NOMO-1 (cell line): Measurements from ENCODE around the gene TSACC.
"Not testable (repeated sequence)": the region's sequence is repeated elsewhere in the genome, so short reads cannot be mapped to it uniquely, and the experiment has no call there.

Experiments
- DNase-seq, 2 experiments: peaks; one replicate each; lab custom pipeline; 2025; ENCODE audit not compliant: unreplicated experiment in 2 of 2; lab: John Stamatoyannopoulos, UW

The TSACC gene

DNA sequence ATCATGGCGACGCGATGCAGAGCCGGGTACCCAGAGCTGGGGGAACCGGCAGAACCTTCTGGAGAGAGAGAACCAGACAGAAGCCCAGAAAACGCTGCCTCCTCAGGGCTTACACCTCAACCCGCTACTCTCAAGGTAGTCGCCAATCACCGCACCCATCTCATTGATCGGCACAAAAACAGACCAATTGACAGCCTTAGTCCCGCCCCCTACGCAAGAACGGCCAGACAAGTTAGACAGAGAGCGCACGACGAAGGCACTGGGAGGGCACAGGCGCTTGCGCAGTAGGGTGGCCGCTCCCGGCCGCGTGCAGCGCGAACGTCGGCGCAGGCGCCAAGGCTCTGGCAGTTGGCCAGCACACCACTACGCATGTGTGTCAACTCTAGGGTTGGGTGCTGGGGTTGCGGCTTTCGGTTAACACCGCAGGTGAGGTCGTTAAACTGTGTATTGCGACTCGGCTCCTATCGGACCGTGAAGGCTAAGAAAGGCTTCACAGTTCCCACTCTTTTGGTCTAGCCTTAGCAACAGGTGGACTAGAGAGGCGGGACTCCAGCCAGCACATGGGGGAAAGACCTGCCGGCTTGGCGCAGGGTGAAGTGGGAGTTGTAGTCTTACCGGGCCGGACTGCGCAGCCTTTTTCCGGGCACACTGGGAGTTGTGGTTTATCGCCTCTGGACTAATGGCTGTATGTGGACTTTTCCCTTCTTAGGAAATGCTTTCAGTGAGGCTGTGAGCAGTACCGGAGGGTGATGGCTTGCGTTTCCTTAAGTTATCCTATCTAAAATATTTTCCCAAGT lies at the start of gene TSACC, which contains the start of gene CCT3:
TSACC (plus strand) TSS at position 347 of the 797 bp plus-strand sequence. CDS start 1,232 bp downstream, outside the sequence.
CCT3 (minus strand) TSS at position 113 of the 797 bp plus-strand sequence; CDS start at position 5, 108 bp downstream.
- DNase-seq = peak; percentile 99 to 100

DNA sequence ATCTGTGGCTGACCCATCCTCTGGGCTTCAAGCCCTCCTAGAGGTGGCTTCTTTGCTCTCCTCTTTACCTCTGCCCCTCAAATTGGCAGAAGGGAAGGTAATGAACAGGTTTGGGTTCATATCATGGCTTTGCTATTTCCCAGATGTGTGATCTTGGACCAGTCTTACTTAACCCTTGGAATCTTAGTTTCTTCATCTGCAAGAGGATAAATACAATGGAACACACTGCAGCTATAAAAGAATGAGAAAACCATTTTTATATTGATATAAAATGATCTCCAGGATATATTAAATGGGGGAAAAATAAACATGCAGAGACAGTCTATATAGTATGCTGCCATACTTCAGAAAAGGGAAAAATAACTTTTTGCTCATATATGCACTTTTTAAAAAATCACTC lies 48.5 kb upstream of the TSACC start:
- no peak for DNase-seq

DNA sequence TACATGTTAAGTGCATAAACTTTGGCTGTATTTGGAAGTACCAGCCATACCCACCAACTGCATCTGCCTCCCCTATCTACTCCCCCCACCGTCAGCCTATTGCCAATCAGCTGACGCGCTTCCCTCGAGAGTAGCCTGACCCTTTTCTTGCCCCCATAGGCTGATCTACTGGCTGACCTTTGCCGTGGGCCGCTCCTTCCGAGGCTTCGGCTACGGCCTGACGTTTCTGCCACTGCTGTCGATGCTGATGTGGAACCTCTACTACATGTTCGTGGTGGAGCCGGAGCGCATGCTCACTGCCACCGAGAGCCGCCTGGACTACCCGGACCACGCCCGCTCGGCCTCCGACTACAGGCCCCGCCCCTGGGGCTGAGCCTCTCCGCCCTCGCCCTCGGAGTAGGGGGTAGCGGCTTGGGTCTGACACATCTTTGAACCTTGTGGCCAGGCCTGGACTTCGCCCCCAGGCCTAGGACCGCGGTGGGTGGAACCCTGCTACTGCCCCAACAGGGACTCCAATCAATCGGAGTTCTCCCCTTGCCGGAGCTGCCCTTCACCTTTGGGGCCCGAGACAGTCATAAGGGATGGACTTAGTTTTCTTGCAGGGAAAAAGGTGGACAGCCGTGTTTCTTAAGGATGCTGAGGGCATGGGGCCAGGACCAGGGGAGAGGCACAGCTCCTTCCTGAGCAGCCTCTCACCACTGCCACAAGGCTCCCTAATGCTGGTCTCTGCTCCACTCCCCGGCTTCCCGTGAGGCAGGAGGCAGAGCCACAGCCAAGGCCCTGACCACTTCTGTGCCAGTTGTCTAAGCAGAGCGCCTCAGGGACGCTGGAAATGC lies 46.9 kb upstream of the TSACC start:
- DNase-seq = no peak

DNA sequence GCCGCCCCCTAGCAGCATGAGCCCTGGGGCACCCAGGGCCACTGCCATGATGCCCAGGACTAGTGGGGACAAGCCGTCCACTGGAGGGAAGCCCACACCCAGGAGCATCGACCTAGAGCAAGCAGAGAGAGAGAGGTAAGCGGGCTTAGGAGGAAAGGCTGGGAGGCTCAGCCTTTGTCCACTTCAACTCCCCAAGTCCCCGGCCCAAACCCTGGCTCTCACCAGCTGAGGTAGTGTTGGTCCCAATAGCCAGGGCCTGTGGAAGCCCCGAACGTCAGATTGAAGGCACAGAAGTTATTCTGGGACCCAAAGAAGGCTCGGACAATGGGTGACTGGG lies 45.3 kb upstream of the TSACC start:
- no peak for DNase-seq

DNA sequence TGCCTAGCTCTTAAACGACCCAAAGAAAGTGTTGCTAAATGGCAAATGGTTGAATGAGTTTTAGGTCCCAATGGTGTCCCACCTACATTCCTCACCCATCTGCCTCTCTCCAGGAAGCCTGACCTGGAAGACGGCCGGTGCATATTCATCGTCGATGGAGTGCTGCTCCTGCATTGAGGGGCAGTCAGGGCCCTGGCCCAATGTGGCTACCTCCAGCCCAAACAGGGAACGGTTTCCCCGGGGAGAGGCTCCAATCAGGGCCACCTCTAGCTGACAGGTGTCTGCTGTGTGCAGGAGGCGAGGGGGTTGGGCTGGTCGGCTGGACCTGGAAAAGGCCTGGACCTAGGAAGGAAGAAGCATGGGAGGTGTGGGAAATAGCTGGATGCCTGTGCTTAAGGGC lies 44.4 kb upstream of the TSACC start:
- no peak for DNase-seq

DNA sequence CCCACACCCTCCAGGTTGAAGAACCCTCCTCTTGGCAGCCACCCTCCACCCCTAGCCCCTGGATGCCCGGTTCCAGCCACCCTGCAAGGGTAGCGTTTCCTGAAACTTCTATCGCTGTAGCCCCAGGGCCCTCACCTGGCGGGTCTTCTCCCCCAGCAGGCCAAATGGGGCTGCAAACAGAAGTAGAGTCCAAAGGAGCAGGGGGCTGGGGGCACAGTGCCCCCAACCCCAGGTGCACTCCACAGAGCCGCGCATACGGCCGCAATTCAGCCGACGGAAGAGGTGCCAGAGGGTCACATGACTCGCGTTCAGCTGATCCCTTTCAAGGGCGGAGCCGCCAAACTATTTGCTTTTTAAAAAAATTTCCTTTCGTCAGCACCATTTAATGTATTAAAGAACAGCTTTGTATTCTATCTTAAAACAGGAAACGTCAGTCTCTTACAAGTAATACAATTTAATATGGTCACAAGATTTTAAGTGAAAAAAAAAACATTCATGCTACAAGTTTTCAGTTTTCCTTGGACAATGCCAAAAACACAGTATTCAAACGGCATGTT lies 42.9 kb upstream of the TSACC start, which contains the start of gene GLMP:
GLMP (minus strand) TSS at position 289 of the 557 bp plus-strand sequence; CDS start at position 255, 34 bp downstream.
- DNase-seq = peak; percentile 24 to 65

DNA sequence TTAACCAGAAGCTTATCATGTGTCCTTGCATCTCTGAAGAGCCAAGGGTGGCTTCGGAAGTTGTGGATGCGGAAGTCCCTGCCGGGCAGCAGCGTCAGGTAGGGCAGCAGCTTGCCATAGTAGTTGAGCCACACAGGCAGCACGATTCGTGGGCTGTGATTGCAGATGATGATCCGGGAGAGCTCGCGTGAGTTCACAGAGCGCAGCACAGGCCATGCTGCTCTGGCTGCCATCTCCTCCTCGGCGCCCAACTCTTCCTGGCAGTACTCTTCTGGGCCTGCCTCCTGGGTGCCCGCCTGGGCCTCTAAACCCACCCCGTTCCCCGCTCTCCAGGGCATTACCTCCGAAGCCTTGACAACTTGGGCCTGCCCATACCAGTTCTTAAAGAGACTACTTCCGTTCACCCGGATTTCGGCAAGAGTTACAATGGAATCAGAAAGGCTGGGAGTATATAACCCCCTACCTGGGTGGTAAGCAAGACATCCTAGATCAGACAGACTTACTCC lies 39.4 kb upstream of the TSACC start, which contains the start of gene VHLL:
VHLL (minus strand) TSS at position 456 of the 506 bp plus-strand sequence; CDS start at position 338, 118 bp downstream.
- no peak for DNase-seq

DNA sequence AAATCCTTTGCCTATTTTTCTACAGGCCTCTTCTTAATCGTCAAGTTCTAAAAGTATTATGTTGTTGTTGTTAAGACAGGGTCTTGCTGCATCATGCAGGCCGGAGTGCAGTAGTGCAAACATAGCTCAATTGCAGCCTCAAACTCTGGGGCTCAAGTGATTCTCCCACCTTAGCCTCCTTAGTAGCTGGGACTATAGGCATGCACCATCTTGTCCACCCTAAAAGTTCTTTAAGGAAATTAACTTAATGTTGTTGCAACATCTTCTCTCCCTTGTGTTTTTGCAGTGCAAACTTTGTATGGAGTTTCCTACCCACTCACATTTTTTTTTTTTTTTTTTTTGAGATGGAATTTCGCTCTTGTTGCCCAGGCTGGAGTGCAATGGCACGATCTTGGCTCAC lies 35.1 kb upstream of the TSACC start:
- no peak for DNase-seq

DNA sequence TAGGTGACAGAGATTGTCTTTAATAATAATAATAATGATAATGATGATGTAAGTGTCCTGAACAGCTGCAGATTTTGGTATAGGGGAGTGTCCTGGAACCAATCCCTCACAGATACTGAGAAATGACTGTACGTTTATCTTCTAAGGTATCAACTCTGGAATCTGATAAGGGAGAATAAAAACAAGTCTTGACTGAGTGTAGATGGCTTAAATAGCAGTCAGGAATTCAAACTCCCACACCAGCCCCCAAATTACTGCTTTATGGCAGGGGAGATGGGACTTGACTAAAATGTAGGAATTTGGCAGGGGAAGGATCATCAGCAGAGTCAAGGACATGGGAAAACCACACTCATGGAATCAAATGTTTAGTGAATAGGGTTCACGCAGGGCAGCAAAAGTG lies 33.1 kb upstream of the TSACC start:
- no peak for DNase-seq

DNA sequence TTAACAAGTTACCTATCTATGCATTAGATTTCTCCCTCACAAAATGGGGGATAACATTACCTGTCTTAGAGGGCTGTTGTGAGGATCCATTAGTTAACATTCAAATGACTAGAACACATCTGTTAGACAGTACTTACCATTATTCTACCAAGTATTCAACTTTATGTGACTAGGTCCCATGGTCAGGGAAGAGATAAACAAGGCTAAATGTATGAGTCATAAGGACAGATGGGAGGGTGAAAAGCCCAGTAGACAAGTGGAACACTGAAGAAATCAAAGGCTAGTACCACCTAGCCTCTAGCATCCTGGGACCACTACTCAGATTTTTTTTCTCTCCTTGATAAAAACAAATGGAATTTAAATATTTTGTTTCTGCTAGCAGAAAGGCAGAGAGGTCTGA lies 30.2 kb upstream of the TSACC start:
- no peak for DNase-seq

DNA sequence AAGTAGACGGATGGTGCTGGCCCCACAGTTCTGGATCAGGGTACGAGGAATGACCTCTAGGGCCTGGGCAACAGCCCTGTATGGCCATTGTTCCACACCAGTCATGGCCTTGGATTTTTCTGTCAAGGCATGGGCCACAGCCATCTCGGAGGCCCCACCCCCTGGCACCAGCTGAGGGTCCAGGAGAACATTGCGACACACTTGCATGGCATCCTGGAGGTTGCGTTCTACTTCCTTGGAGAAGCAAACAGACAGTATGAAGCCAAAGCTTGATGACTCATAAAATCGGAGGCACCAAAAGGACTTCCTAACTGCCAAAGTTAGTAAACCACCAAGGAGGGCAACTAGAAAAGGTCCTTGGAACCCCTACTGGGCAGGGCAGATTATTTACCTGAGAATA lies 27.4 kb upstream of the TSACC start:
- DNase-seq = no peak

DNA sequence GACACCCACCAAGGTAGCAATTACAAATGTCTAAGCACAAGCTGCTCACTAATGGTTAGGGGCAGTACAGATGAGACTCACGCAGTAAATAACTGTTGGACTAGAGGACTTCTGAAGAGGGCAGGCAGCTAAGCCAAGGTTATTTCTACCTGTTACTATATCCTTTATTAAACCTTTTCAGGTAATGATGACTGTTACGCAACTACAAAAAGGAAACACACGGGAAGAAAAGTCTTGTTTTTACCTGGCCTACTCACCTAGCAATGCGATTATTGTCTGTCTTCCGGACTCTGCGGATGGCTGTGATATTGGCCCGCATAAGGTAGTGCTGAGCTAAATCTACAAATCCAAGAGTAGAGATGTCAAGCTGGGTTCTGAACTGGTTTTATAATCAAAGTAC lies 21.4 kb upstream of the TSACC start:
- no peak for DNase-seq

DNA sequence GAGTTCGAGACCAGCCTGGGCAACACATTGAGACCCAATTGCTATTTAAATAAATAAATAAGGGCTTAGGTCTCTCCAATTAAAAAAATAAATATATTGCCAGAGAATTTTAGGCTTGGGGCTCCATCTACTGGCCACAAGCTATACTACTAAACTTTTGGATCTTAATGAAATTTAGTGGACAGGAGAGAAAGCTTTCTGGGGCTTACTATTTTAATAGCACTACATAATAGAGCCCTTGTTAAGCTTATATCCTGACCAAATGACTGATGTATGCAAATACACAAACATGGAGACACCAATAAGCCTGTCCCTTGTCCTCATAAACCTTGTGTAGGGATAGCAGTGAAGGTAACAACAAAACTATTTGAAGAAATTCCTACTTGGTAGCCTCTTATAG lies 18.7 kb upstream of the TSACC start:
- peak in 1 of 2 experiments; percentile 23 for DNase-seq

DNA sequence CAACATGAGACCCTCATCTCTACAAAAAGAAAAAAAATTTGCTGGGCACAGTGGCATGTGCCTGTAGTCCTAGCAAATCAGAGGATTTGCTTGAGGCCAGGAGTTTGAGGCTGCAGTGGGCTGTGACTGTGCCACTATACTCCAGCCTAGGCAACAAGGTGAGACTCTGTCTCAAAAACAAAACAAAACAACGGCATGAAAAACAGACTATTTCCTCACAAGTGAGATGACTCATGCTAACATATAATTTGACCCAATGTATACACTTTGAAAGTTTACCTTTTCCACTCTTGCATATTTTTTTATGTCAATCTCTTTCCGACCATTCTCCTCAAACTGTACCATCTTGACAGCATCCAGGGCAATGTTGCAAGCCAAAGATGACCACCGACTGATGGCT lies 17.8 kb upstream of the TSACC start:
- no peak for DNase-seq

DNA sequence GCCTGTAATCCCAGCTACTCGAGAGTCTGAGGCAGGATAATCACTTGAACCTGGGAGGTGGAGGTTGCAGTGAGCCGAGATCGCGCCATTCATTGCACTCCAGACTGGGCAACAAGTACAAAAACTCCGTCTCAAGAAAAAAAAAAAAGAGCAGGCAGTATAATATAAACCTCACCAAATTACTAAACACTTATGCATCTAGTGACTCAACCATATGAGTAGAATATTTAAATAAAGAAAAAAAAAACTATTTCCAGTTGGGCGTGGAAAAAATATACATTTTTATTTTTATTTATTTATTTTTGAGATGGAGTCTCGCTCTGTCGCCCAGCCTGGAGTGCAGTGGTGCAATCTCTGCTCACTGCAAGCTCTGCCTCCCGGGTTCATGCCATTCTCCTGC lies 15.1 kb upstream of the TSACC start:
- not testable (repeated sequence) for DNase-seq

DNA sequence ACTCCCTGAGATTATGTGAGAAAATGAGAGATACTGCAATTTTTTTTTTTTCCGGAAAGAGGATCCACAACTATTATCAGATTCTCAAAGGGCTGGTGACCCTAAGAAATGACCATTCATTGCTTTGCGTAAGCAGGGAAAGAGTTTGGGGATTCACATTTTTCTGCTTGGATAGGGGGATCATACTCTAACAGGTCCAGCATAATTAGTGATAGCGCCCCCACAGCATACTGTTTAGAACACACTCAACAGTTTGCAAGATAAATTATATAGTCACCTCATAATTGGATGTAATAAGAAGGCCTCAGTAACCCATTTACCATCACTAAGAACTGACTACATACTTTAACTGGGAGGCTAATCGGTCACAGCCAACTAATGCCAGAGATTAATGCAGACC lies 2.1 kb upstream of the TSACC start:
- no peak for DNase-seq

DNA sequence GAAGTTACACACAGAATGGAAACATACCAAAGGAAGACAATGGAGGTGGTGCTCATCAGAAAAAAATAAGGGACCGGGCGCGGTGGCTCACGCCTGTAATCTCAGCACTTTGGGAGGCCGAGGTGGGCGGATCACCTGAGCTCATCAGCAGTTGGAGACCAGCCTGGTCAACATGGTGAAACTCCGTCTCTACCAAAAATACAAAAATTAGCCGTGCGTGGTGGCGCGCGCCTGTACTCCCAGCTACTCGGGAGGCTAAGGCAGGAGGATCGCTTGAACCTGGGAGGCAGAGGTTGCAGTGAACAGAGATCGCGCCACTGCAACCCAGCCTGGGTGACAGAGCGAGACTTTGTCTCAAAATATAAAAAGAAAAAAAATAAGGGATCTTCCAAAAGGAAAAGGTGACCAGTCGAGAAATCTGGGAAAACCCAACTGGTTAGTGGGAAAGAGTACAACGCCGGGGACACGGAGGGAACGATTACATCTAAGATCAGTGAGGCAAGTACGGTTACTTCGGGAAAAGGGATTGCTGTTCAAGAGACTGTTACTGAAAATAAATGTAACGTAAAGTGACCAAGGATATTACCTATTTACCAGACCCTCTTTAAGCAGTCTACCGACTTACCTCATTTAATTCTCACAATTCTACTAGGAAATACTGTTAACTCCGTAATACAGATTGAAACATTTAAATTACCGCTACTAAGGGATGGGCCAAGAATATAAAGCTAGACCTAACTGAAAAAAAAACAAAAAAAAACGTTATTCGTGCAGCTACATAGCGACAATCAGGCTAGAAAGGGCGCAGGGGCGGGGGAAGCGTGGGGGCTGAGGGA lies 1.1 kb upstream of the TSACC start:
- DNase-seq = no peak

DNA sequence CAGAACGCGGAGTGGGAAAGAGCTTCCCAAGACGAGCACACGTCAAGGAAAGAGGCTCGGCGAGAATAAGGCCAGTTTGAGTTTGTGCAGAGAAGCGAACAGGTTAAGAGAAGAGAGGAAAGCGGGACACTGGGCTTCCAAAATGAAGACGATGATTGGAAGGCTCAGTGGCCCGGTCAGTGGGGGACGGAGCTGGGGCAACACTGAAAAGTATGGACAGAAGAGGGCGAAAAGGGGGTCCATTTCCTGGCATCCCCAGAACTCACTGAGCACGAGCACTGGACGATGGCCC lies 492 bp upstream of the TSACC start:
- no peak for DNase-seq

DNA sequence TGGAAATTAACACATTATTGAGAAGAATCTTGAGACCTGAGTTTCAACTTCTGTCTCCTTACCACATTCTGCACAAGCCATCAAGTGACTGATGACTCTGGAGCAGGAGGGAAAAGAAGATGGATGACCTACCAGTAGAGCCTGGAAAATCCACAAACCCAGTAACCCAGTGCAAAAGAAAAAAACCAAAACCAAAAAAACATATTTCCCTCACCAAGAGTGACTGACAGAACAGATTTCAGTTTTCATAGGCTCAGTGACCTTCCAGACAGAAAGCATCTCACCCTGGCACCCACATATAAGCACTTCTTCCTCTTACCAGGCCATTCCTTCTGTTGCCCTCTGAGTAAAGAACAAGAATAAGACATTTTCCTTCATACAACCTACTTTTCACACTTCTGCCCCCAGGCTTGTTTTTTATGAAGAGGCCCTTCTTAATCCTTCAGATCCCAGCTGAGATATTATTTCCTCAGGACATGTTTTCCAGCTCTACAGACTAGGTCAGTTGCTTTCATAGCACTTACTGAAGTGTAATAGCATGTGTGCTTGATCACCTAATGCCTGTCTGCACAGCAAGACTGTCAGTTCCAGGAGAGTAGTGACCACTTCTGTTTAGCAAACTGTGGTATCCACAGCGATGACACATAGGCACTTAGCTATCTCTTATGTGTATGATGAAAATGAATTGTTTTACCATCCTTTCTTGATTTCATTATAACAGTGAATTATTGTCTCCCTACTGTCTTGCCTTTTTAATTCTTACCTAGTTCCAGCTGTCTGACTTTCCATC lies 4.0 kb downstream of the TSACC start:
- DNase-seq = no peak

DNA sequence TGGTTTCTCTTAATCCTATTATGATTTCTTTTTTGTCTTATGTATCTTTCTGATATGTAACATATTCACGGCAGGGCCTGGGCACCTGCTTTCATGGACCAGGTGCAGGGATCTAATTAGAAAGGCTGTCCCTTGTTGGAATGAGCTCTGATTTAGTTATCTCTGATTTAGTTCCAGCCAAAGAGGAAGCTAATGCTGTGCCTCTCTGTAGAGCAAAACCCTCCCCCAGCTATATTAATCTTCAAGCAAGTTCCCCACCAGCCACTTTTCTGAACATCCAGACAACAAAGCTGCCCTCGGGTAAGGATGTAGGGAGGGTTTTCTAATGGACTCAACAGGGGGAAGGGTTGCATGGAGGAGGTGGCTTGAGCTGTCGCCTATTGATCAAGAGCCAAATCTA lies 6.1 kb downstream of the TSACC start:
- no peak for DNase-seq
